HFF-Myc (cell line): ENCODE data around the gene OR52A1.
"Not testable (repeated sequence)": the region's sequence is repeated elsewhere in the genome, so short reads cannot be mapped to it uniquely, and the experiment has no call there.

Experiments used
- DNase-seq: peaks from one replicate; pipeline ENCODE4 v3.0.0-alpha.2; 2011; ENCODE audit warnings: low read depth; ENCODE audit errors: extremely low read depth
- H3K4me3 ChIP-seq: replicated peaks from 2 replicates; pipeline ENCODE4 v1.5.1; 2011; ENCODE audit warnings: low read depth, mild to moderate bottlenecking, control low read depth, low read length
- CTCF ChIP-seq: IDR thresholded peaks from 2 replicates; pipeline ENCODE4 v1.5.1; 2012; ENCODE audit warnings: mild to moderate bottlenecking, low read depth, low read length, control low read depth; ENCODE audit errors: missing control alignments

The OR52A1 gene

GRCh38 chr11:5192738-5193137 is 38.2 kb upstream of the OR52A1 start:
- H3K4me3 ChIP-seq = no peak overlapping the region
- TF ChIP-seq CTCF = no peak
- no peak for DNase-seq

GRCh38 chr11:5188201-5188600 is 33.6 kb upstream of the OR52A1 start:
- H3K4me3 ChIP-seq = no peak overlapping the region
- no peak for DNase-seq
- no peak for TF ChIP-seq CTCF

GRCh38 chr11:5178046-5178837 is 23.7 kb upstream of the OR52A1 start:
- TF ChIP-seq CTCF = no peak

GRCh38 chr11:5174934-5175333 is 20.4 kb upstream of the OR52A1 start:
- no peak overlapping the region for H3K4me3 ChIP-seq
- TF ChIP-seq CTCF = no peak
- no peak for DNase-seq

More at GRCh38 chr11:5178046-5178837, 23.7 kb upstream of the OR52A1 start:
- no peak overlapping the region for H3K4me3 ChIP-seq
- DNase-seq = no peak

GRCh38 chr11:5171856-5172255 is 17.3 kb upstream of the OR52A1 start:
- no peak overlapping the region for H3K4me3 ChIP-seq
- TF ChIP-seq CTCF = no peak
- DNase-seq = no peak

GRCh38 chr11:5165898-5166297 is 11.3 kb upstream of the OR52A1 start:
- not testable (repeated sequence) for DNase-seq, H3K4me3 ChIP-seq

GRCh38 chr11:5164807-5165206 is 10.2 kb upstream of the OR52A1 start:
- not testable (repeated sequence) for DNase-seq, H3K4me3 ChIP-seq

- not testable (repeated sequence) for DNase-seq
These were observed 6.5 kb upstream of the OR52A1 start for GRCh38 chr11:5161045-5161444.

GRCh38 chr11:5160217-5160616 is 5.7 kb upstream of the OR52A1 start:
- not testable (repeated sequence) for DNase-seq, H3K4me3 ChIP-seq

More at GRCh38 chr11:5161045-5161444, 6.5 kb upstream of the OR52A1 start:
- H3K4me3 ChIP-seq = not testable (repeated sequence)
